ENCODE data around the gene CFAP299.
A peak's percentile ranks its signal among the peaks of the same experiment; 100 is the strongest.

CFAP299 gene

DNA sequence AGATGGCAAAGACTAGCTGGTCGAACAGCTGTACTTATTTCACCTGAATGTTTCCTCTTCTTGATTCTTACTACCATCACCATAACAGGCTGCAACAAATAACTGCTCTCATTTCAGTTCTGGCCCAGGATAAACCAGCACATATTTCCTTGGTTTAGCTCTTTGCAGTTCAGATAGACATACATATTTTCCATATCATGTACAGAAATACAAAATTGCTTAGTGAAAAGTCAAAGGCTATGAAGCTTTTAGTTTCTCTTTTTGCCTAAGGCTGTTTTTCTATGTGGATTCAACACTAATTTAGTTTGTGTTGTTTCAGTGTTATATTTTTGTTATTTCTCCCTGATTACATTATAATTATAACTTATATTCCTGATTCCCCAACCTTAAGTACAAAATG lies 591.4 kb downstream of the CFAP299 start:
- no peak for DNase-seq (ENCODE audit: low read depth)

- no peak for DNase-seq (ENCODE audit: low read depth)
Measured at GRCh38 chr4:80927420-80927819, 591.9 kb downstream of the CFAP299 start.

DNA sequence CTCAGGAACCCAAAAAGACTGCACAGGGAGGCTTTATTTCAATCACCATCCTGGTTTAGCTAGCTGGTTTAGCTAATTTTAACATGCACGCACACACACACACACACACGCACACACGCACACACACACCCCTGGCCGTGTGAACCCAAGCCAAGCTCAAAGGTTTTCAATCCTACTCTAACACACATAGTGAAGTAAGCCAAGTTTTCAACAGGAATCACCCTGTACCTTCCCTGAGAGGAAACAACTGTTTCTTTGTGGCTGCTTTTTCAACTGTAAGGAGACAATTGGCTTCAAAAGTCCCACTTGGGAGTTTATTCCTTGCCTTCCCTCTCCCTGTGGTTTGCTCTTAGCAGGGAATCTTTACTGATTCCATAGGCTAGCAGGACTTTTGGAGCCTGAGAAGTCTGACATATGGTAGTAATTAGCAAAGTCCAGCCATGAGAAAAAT lies 596.1 kb downstream of the CFAP299 start:
- DNase-seq (ENCODE audit: low read depth), result no peak

GRCh38 chr4:80948141-80948540 lies 612.6 kb downstream of the CFAP299 start:
- no peak for DNase-seq (ENCODE audit: low read depth)

DNA sequence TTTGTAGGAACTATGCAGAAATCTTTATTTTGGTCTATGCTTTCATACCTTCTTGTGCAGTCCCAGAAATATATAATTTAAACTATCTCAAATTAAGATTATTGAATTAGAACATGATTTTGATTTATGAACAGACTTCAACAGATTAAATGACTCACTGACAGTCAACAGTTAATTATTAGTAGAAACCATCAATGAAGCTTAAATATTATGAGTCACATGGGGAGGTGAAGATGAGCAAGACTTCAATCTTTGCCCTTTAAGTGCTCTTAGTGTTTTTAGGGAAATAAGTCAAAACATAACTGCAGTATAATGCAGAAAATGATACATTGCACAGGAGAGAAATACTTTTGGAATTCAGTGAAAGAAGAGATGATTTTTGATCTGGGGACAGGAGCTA lies 613.5 kb downstream of the CFAP299 start:
- DNase-seq (ENCODE audit: low read depth), result no peak

DNA sequence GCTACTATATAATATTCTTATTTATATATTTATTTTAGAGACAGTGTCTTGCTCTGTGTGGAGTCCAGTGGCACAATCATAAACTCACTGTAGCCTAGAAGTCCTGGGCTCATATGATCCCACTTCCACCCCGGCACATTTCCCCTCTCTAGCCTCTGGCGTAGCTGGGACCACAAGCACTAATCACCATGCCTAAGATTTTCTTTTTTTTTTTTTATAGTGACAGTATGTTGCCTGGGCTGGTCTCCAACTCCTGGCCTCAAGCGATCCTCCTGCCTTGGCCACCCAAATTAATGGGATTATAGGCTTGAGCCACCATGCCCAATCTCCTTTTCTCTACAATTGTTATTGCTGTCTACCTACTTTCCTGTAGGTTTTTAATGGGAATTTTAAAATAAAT lies 620.9 kb downstream of the CFAP299 start:
- DNase-seq (ENCODE audit: low read depth), result no peak

DNA sequence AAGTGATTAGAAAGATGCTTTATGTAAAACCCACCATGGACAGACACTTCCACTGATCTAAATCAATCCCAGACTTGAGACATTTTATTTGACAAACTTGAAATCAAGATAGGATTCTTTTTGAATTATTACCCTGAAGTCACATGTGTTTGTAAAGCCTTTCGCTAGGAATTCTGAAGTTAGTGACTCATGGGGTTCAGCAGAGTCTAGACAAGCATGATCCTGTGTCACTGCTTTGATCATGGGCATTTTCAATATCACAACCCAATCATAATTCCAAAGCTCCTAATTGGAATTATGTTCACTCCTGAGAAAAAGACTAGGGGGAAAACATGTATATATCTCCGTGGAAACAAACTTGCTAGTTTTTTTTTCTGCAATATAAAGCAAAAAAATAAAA lies 627.5 kb downstream of the CFAP299 start:
- peak; percentile 19 for DNase-seq (ENCODE audit: low read depth)

GRCh38 chr4:80967346-80967745 lies 631.8 kb downstream of the CFAP299 start:
- no peak for DNase-seq (ENCODE audit: low read depth)

DNA sequence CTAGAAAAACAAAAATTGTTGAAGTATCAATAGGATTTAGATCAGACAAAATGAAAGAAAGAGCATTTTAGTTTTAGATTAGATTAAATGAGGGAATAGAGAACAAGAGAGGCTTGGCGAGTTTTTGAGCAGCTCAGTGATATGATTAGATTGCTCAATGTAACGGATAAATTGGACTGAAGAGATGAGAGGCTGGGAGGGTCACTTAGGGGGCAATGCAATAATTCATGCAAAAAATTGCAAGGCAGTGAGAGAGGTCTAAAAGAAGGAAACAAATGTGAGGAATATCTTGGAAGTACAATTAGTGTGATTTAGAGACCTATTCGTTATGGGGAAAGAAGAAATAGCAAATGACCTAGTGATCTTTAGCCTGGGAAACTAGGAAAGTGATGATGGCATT lies 644.7 kb downstream of the CFAP299 start:
- no peak for DNase-seq (ENCODE audit: low read depth)

GRCh38 chr4:80986011-80986410 lies 650.5 kb downstream of the CFAP299 start:
- no peak for DNase-seq (ENCODE audit: low read depth)

DNA sequence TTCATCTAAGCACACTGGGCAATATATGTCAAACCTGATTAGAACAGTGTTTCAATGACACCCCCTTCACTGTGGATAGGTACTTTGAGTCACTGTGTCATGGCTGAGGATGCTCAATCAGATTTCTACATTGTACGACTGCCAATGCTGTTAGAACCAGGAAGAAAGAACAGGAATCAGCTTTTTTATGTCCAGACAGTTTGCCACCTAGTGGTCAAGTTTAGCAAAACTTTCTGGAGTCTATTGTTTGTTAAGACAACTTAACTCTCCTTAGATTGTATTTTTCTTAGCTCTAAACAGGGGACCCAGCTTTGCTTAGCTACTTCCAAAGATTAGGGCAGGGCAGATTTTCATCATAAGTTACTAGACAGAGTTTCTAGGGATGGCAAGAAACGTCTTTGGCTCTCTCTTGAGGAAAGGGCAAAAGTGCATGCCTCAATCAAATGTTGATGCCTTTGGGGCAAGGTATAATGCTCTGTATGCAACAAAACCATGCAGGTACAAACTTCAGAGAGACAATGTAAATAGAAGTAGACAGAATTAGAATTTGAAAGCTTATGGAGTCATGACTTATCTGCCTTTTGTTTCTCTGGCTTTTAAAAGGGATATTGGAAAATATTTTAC lies 654.5 kb downstream of the CFAP299 start:
- DNase-seq (ENCODE audit: low read depth), result peak; percentile 70

DNA sequence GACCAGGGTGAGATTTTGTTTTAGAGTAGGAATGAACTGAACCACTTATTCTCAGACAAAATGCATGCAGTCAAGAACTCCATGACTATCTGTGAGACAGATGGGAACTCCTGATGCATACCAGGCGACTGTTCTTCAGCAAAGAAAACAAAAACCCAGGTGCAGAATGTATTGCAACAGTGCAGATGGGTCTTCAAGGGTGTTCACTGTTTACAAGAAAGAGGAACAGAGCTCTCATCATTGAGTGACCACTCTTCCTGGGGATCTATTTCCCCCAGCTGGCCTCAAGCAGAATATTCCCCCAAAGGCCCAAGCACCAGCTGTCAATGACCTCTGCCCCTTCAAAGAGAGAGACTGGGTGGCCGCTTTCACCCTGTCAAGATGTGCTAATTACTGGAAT lies 655.3 kb downstream of the CFAP299 start:
- no peak for DNase-seq (ENCODE audit: low read depth)

DNA sequence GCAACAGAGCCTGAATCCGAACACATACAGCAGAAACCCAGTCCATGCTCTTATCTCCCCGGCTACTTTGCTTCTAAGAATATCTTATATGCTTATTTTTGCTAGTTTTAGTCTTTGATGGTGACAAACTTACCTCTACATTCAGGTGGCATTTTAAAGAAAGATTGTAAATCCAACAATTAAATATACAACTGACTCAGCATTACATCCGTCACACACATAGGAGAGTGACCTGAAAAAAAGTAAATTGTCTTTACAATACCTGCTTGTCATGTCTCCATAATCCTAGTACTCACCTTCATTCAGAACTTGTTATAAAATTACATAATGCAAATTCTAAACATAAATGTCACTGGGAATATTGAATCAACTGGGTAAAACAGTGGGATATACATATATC lies 664.4 kb downstream of the CFAP299 start:
- DNase-seq (ENCODE audit: low read depth), result no peak

DNA sequence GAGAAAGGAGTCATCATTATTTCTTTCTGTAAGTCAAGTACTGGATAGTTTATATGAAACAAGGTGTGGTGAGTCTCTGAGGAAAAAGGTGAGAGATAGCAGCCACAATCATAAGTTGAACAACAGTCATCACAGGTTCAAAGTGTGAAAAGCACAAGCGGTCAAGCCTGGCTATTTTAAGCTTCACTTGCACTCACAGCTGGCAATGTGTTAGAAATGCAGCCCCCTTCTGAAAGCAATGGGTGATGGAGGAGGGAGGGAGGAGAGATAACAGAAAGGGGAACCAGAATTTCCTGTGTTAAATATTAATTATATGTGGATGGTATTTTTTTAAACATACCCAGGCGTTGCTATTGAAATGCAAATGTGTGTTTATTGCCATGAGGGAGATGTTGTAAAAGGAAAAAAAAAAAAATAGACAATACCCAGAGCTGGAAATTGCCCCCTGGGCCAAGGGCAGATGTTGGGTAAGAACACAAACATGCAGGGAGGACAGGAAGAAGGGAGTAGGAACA lies 668.1 kb downstream of the CFAP299 start:
- no peak for DNase-seq (ENCODE audit: low read depth)

DNA sequence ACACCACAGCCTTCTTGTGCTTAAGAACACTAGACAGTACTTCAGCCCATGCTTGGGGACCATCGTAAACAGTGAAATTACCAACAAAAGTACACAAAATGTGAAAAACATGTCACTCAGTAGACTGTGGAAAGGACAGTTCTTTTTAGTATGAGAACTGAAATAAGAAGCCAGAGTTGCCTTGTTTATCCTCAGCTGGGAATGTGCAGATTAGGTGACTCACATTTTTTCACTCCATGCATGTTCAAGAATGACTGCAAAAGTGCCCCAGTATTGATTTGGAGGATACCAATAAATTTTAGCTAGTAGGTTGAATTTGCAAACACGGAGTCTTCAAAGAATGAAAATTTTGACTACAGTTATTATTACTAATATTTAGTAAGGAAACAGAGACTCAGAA lies 671.9 kb downstream of the CFAP299 start:
- DNase-seq (ENCODE audit: low read depth), result no peak

All from amniotic epithelial cell (primary cell).